ENCODE data around the gene FABP7.

FABP7 gene

GRCh38 chr6:122798099-122798641 is 18.7 kb downstream of the FABP7 start:
- DNase-seq (ENCODE audit: low read depth, low spot score), result no peak

GRCh38 chr6:122799140-122799745 is 19.7 kb downstream of the FABP7 start:
- DNase-seq (ENCODE audit: low read depth, low spot score), result no peak

GRCh38 chr6:122799916-122800686 is 20.6 kb downstream of the FABP7 start:
- no peak for DNase-seq (ENCODE audit: low read depth, low spot score)

GRCh38 chr6:122800906-122801305 is 21.4 kb downstream of the FABP7 start:
- no peak for DNase-seq (ENCODE audit: low read depth, low spot score)

GRCh38 chr6:122801397-122801796 is 21.9 kb downstream of the FABP7 start:
- DNase-seq (ENCODE audit: low read depth, low spot score), result no peak

- no peak for DNase-seq (ENCODE audit: low read depth, low spot score)
Observed at GRCh38 chr6:122803171-122803661, 23.7 kb downstream of the FABP7 start.

- DNase-seq (ENCODE audit: low read depth, low spot score), result no peak
Observed at GRCh38 chr6:122804962-122805485, 25.5 kb downstream of the FABP7 start.

GRCh38 chr6:122806291-122806690 is 26.8 kb downstream of the FABP7 start:
- no peak for DNase-seq (ENCODE audit: low read depth, low spot score)

GRCh38 chr6:122808121-122808885 is 28.8 kb downstream of the FABP7 start:
- no peak for DNase-seq (ENCODE audit: low read depth, low spot score)

- no peak for DNase-seq (ENCODE audit: low read depth, low spot score)
Observed at GRCh38 chr6:122809001-122809400, 29.5 kb downstream of the FABP7 start.

GRCh38 chr6:122809691-122810090 is 30.2 kb downstream of the FABP7 start:
- no peak for DNase-seq (ENCODE audit: low read depth, low spot score)

GRCh38 chr6:122810189-122810588 is 30.7 kb downstream of the FABP7 start:
- DNase-seq (ENCODE audit: low read depth, low spot score), result no peak

GRCh38 chr6:122817358-122817757 is 37.8 kb downstream of the FABP7 start:
- no peak for DNase-seq (ENCODE audit: low read depth, low spot score)

- no peak for DNase-seq (ENCODE audit: low read depth, low spot score)
Observed at GRCh38 chr6:122817766-122818165, 38.2 kb downstream of the FABP7 start.

GRCh38 chr6:122818866-122819265 is 39.4 kb downstream of the FABP7 start:
- DNase-seq (ENCODE audit: low read depth, low spot score), result no peak

GRCh38 chr6:122821095-122821494 is 41.6 kb downstream of the FABP7 start:
- no peak for DNase-seq (ENCODE audit: low read depth, low spot score)

GRCh38 chr6:122825163-122825562 is 45.6 kb downstream of the FABP7 start:
- no peak for DNase-seq (ENCODE audit: low read depth, low spot score)

- no peak for DNase-seq (ENCODE audit: low read depth, low spot score)
Observed at GRCh38 chr6:122829456-122829855, 49.9 kb downstream of the FABP7 start.

- no peak for DNase-seq (ENCODE audit: low read depth, low spot score)
Observed at GRCh38 chr6:122831511-122831910, 52.0 kb downstream of the FABP7 start.

GRCh38 chr6:122832459-122832858 is 52.9 kb downstream of the FABP7 start:
- no peak for DNase-seq (ENCODE audit: low read depth, low spot score)

- no peak for DNase-seq (ENCODE audit: low read depth, low spot score)
Observed at GRCh38 chr6:122833021-122833491, 53.5 kb downstream of the FABP7 start.
